Liver (tissue), 3 donors: ENCODE results near the gene ZNF536.

ENCODE experiments used
- CTCF ChIP-seq: fragments of 150-350 bp; IDR thresholded peaks from 2 replicates; pipeline ENCODE4 v1.5.1; 2017; ENCODE audit warnings: improper control_type of control experiment, low read depth, low read length; ENCODE audit not compliant: missing input control
- EGR1 ChIP-seq, 2 donors: IDR thresholded peaks; 2 replicates each; pipeline ENCODE4 v1.6.1; 2016 to 2018; ENCODE audit warnings: antibody characterized with exemption in 2 of 2, low read depth in 2 of 2
- HNF4A ChIP-seq, 2 donors: conservative IDR thresholded peaks; 2 replicates each; pipeline ENCODE4 v1.6.1; 2016; ENCODE audit warnings: antibody characterized with exemption in 2 of 2, mild to moderate bottlenecking in 2 of 2
- JUND ChIP-seq, 2 donors: IDR thresholded peaks; 2 replicates each; pipeline ENCODE4 v1.6.1; 2016; ENCODE audit warnings: antibody characterized with exemption in 2 of 2
- RAD21 ChIP-seq, 2 donors: IDR thresholded peaks; 2 replicates each; pipeline ENCODE4 v1.6.1; 2016; ENCODE audit warnings: antibody characterized with exemption in 2 of 2, mild to moderate bottlenecking in 2 of 2
- REST ChIP-seq: IDR thresholded peaks from 2 replicates; pipeline ENCODE4 v1.6.1; 2016; ENCODE audit warnings: antibody characterized with exemption, mild to moderate bottlenecking
- TAF1 ChIP-seq: conservative IDR thresholded peaks from 2 replicates; pipeline ENCODE4 v1.6.1; 2016; ENCODE audit warnings: antibody characterized with exemption, mild to moderate bottlenecking
- YY1 ChIP-seq: IDR thresholded peaks from 2 replicates; pipeline ENCODE4 v1.6.1; 2016; ENCODE audit warnings: antibody characterized with exemption, mild to moderate bottlenecking
- donor health status: healthy.
- donor health status: healthy.

- TF ChIP-seq CTCF, result no peak
- TF ChIP-seq HNF4A (conservative IDR thresholded peaks at IDR 0.05), result no peak
- TF ChIP-seq REST, result no peak
- TF ChIP-seq TAF1, result no peak
- TF ChIP-seq EGR1 (IDR thresholded peaks at IDR 0.05; ENCODE audit: low read depth in 2 of 2), result no peak
- TF ChIP-seq RAD21 (IDR thresholded peaks at IDR 0.05), result no peak
- TF ChIP-seq YY1, result no peak
- TF ChIP-seq JUND (IDR thresholded peaks at IDR 0.05), result no peak
Measured at GRCh38 chr19:30593356-30593755, 221.2 kb downstream of the ZNF536 start.
